ENCODE data around the gene TBC1D22B. TPM values are rescaled to one million over a fixed set of nuclear protein-coding genes. Genes with fewer than 3 reads are reported as not detected.

The TBC1D22B gene
- total and polyA plus RNA-seq, 2 of the 13 experiments (the other 11 are each of a cell fraction or from before 2014, with no cell fraction given), result 9.7 to 12.9 TPM

GRCh38 chr6:37354526-37355384, 97.2 kb downstream of the TBC1D22B start:
- Histone ChIP-seq H3K4me1 (ENCODE audit: insufficient read depth, low read length) (peaks cover 48% of the 10 kb centered on the region), H2AFZ (ENCODE audit: low read length) (no peak overlapping the region), H3K4me2 (ENCODE audit: low read depth, low read length) (peak overlapping the region; percentile 82), H3K36me3 (replicated peaks in 1 of 2; ENCODE audit: control insufficient read depth in 1 of 2, insufficient read depth in 2 of 2, low read length in 2 of 2) (peaks cover 0 to under 1% of the 10 kb centered on the region in 2 experiments; a peak in 1 of 5 replicates), H3K4me3 (replicated peaks in 1 of 3; ENCODE audit: insufficient read depth in 1 of 3, low read depth in 2 of 3, low read length in 3 of 3) (peak overlapping the region; percentile 91 to 98 (median 96)), H3K27me3 (ENCODE audit: control insufficient read depth in 1 of 2, insufficient read depth in 2 of 2, low read length in 2 of 2) (no peaks in the 10 kb centered on the region), H3K9me3 (ENCODE audit: low read length) (no peaks in the 10 kb centered on the region), H4K20me1 (ENCODE audit: insufficient read depth, low read length) (peaks cover 4% of the 10 kb centered on the region; the same call in 1 of the 2 replicates), H3K27ac (ENCODE audit: extremely low read length, insufficient read depth, low read length) (peak overlapping the region; percentile 41), H3K79me2 (ENCODE audit: insufficient read depth, low read length) (peaks cover 38% of the 10 kb centered on the region), H3K9ac (ENCODE audit: insufficient read depth, low read depth, low read length) (peak overlapping the region; percentile 80)
- BruUV-seq (replicated peaks), result no TSS peak
- ATAC-seq (peak; percentile 63), FAIRE-seq (peak; percentile 48), DNase-seq (ENCODE audit: low spot score) (no peak)
- intact Hi-C loops (cut with micrococcal nuclease; ENCODE audit: unreplicated experiment), result loop anchor here (2.0 kb wide), 1 partner anchor 16 kb away; no protein-coding TSS in a partner anchor
- ChIA-PET CTCF (ENCODE audit: low intra/inter-chr PET ratio, low total read pairs) (no interaction called here), POLR2A (interaction anchor here (1.0 to 2.1 kb wide), 4 partner anchors 11 to 29 kb away, joined by 3 to 13 read pairs (median 4); no protein-coding TSS in a partner anchor)
- 3% methylated on average over 42 of the region's 44 CpGs for WGBS (ENCODE audit: low lambda C conversion rate)
- in situ Hi-C loops (cut with HindIII; ENCODE audit: extremely low pct_ligation_motif_present, low pct_unique_long_range_greater_than_20kb), result no loop called here
- TF ChIP-seq PPARG (CRISPR knock-in tag; conservative IDR thresholded peaks at IDR 0.05), result no peak
- TF ChIP-seq, protein P1, sequence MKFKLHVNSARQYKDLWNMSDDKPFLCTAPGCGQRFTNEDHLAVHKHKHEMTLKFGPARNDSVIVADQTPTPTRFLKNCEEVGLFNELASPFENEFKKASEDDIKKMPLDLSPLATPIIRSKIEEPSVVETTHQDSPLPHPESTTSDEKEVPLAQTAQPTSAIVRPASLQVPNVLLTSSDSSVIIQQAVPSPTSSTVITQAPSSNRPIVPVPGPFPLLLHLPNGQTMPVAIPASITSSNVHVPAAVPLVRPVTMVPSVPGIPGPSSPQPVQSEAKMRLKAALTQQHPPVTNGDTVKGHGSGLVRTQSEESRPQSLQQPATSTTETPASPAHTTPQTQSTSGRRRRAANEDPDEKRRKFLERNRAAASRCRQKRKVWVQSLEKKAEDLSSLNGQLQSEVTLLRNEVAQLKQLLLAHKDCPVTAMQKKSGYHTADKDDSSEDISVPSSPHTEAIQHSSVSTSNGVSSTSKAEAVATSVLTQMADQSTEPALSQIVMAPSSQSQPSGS (CRISPR knock-in tag; IDR thresholded peaks at IDR 0.05), result no peak
- TF ChIP-seq, protein P2, sequence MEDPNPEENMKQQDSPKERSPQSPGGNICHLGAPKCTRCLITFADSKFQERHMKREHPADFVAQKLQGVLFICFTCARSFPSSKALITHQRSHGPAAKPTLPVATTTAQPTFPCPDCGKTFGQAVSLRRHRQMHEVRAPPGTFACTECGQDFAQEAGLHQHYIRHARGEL (CRISPR knock-in tag; IDR thresholded peaks at IDR 0.05), result no peak; the same call in 1 of the 2 replicates
- TF ChIP-seq ZNF746 (CRISPR knock-in tag; IDR thresholded peaks at IDR 0.05), result peak; percentile 48; the same call in 1 of the 2 replicates
- TF ChIP-seq ZNF264 (CRISPR knock-in tag; IDR thresholded peaks at IDR 0.05), result no peak
- TF ChIP-seq CCAR2 (optimal IDR thresholded peaks at IDR 0.05; ENCODE audit: low read depth, low read length), result no peak
- no peak for TF ChIP-seq SETDB1 (CRISPR knock-in tag; IDR thresholded peaks at IDR 0.05; ENCODE audit: borderline replicate concordance)
- TF ChIP-seq MED1 (CRISPR knock-in tag; IDR thresholded peaks at IDR 0.05), result 0 out of 2 replicates have a peak, but pooled peaks have one; percentile 8
- TF ChIP-seq ZBTB20 (CRISPR knock-in tag; IDR thresholded peaks at IDR 0.05; ENCODE audit: borderline replicate concordance, low read depth), result no peak
- no peak for TF ChIP-seq ONECUT2 (CRISPR knock-in tag; IDR thresholded peaks at IDR 0.05)
- no peak for TF ChIP-seq CEBPB (IDR thresholded peaks at IDR 0.05; ENCODE audit: borderline replicate concordance, low read depth, low read length)
- 0 out of 2 replicates have a peak, but pooled peaks have one; percentile 11 for TF ChIP-seq ZFP82 (CRISPR knock-in tag; IDR thresholded peaks at IDR 0.05; ENCODE audit: borderline replicate concordance)
- no peak for TF ChIP-seq GTF2F1 (IDR thresholded peaks at IDR 0.05; ENCODE audit: low read length)
- TF ChIP-seq ZNF747 (CRISPR knock-in tag; IDR thresholded peaks at IDR 0.05; ENCODE audit: borderline replicate concordance), result no peak
- TF ChIP-seq NFKBIZ (CRISPR knock-in tag; IDR thresholded peaks at IDR 0.05), result no peak
- TF ChIP-seq ZNF296 (CRISPR knock-in tag; conservative IDR thresholded peaks at IDR 0.05), result 0 out of 2 replicates have a peak, but pooled peaks have one; percentile 12
- TF ChIP-seq SOX13 (IDR thresholded peaks at IDR 0.05), result no peak
- TF ChIP-seq SOX13 (CRISPR knock-in tag; conservative IDR thresholded peaks at IDR 0.05 in 1 of 2, IDR thresholded peaks at IDR 0.05 in 1 of 2), result no peak
- TF ChIP-seq, protein P3, sequence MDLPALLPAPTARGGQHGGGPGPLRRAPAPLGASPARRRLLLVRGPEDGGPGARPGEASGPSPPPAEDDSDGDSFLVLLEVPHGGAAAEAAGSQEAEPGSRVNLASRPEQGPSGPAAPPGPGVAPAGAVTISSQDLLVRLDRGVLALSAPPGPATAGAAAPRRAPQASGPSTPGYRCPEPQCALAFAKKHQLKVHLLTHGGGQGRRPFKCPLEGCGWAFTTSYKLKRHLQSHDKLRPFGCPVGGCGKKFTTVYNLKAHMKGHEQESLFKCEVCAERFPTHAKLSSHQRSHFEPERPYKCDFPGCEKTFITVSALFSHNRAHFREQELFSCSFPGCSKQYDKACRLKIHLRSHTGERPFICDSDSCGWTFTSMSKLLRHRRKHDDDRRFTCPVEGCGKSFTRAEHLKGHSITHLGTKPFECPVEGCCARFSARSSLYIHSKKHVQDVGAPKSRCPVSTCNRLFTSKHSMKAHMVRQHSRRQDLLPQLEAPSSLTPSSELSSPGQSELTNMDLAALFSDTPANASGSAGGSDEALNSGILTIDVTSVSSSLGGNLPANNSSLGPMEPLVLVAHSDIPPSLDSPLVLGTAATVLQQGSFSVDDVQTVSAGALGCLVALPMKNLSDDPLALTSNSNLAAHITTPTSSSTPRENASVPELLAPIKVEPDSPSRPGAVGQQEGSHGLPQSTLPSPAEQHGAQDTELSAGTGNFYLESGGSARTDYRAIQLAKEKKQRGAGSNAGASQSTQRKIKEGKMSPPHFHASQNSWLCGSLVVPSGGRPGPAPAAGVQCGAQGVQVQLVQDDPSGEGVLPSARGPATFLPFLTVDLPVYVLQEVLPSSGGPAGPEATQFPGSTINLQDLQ (CRISPR knock-in tag; IDR thresholded peaks at IDR 0.05), result 0 out of 2 replicates have a peak, but pooled peaks have one; percentile 20
- no peak for TF ChIP-seq ZNF557 (CRISPR knock-in tag; IDR thresholded peaks at IDR 0.05)
- TF ChIP-seq RFXANK (CRISPR knock-in tag; IDR thresholded peaks at IDR 0.05), result 0 out of 2 replicates have a peak, but pooled peaks have one; percentile 24

Data from HepG2 (cell line).